HUES6 (cell line): ENCODE results near the gene WFDC11.
"Not testable (repeated sequence)": the region's sequence is repeated elsewhere in the genome, so short reads cannot be mapped to it uniquely, and the experiment has no call there.

ENCODE experiments used
- H3K27ac ChIP-seq: 2 replicates; pipeline ENCODE4 v1.7.0; 2013; ENCODE audit warnings: low read depth, mild to moderate bottlenecking, low read length, inconsistent platforms
- H3K27me3 ChIP-seq: 2 replicates; pipeline ENCODE4 v1.6.1; 2013; ENCODE audit warnings: low read length; ENCODE audit not compliant: control insufficient read depth, insufficient read depth
- H3K36me3 ChIP-seq: 2 replicates; pipeline ENCODE4 v1.6.1; 2013; ENCODE audit warnings: low read length; ENCODE audit not compliant: control insufficient read depth, insufficient read depth
- H3K4me1 ChIP-seq: 2 replicates; pipeline ENCODE4 v1.6.1; 2013; ENCODE audit warnings: low read length; ENCODE audit not compliant: control insufficient read depth, insufficient read depth
- H3K4me3 ChIP-seq: 2 replicates; pipeline ENCODE4 v1.5.1; 2013; ENCODE audit warnings: low read depth, low read length
- H3K9ac ChIP-seq: one replicate; pipeline ENCODE4 v1.6.1; 2013; ENCODE audit warnings: mild to moderate bottlenecking, low read length
- H3K9me3 ChIP-seq: 2 replicates; pipeline ENCODE4 v1.6.1; 2013; ENCODE audit warnings: low read depth, low read length; ENCODE audit not compliant: control insufficient read depth, insufficient read depth

Gene WFDC11

DNA sequence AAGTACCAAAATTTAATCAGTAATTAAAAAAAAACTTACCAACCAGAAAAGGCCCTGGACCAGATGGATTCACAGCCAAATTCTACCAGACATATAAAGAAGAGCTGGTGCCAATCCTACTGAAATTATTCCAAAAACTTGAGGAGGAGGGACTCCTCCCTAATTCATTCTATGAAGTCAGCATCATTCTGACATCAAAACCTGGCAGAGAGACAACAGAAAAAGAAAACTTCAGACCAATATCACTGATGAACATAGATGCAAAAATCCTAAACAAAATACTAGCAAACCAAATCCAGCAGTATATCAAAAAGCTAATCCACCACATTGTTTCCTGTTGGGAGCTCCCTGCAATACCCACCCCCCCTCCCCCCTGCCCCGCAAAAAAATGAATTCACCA is at the start of gene WFDC11:
WFDC11 (minus strand) TSS at position 101 of the 400 bp plus-strand sequence. CDS start 19,639 bp downstream, outside the sequence.
- H3K27me3 ChIP-seq = no peaks in the 10 kb centered on the region
- 0 out of 2 replicates have a peak, but pooled peaks cover 6% of the 10 kb centered on the region for H3K9me3 ChIP-seq
- H3K9ac ChIP-seq = no peak within 1 kb of the TSS
- H3K4me1 ChIP-seq = no peaks in the 10 kb centered on the region
- H3K36me3 ChIP-seq = no peaks in the 10 kb centered on the region
- H3K27ac ChIP-seq = no peak within 1 kb of the TSS
- H3K4me3 ChIP-seq = no peak within 1 kb of the TSS

DNA sequence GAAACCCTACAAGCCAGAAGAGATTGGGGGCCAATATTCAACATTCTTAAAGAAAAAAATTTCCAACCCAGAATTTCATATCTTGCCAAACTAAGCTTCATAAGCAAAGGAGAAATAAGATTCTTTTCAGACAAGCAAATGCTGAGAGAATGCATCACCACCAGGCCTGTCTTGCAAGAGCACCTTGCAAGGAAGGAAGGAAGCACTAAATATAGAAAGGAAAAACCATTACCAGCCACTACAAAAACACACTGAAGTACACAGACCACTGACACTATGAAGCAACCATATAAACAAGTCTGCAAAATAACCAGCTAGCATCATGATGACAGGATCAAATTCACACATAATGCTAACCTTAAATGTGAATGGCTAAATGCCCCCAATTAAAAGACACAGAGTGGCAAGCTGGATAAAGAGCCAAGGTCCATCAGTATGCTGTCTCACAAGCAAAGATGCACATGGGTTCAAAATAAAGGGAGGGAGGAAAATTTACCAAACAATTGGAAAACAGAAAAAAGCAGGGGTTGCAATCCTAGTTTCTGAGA is 46.2 kb upstream of the WFDC11 start:
- not testable (repeated sequence) for H3K9me3 ChIP-seq, H3K27me3 ChIP-seq, H3K27ac ChIP-seq, H3K4me3 ChIP-seq, H3K36me3 ChIP-seq, H3K4me1 ChIP-seq, H3K9ac ChIP-seq

DNA sequence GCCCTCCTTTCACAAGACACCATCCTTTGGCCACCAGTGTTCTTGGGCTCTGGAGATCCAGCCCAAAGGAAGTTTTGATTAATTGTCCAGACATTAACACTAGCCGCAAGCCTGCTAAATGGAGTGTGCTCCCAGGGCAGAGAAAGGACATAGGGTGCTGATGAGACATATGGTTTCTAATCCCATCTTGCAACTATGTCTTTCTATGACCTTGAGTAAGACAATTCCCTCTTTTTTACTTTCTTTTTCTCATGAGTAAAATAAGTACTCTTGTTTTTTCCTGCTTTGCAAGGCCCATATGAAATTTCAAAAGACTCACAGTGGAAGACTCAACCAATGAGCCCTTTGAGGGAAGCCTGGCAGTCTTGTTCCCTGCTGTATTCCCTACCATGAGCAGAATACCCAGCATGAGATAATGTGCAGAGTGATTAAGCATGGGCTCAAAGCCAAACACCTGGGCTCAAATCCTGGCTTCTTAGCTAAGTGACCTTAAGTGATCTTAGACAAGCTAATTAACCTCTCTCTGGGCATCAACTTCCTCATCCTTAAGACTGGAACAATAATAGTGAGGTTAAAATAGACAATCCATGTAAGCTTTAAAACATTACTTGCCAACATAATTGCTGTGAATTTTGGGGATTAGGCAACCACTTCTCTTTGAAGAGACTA is 35.1 kb upstream of the WFDC11 start, which contains the start of gene WFDC10B:
WFDC10B (minus strand) TSS at position 51 of the 669 bp plus-strand sequence. CDS start 19,027 bp downstream, outside the sequence.
- Histone ChIP-seq H3K27ac (no peak within 1 kb of the TSS), H3K9ac (no peak within 1 kb of the TSS), H3K4me3 (no peak within 1 kb of the TSS), H3K9me3 (no peaks in the 10 kb centered on the region), H3K36me3 (no peaks in the 10 kb centered on the region), H3K27me3 (no peaks in the 10 kb centered on the region), H3K4me1 (no peaks in the 10 kb centered on the region)

DNA sequence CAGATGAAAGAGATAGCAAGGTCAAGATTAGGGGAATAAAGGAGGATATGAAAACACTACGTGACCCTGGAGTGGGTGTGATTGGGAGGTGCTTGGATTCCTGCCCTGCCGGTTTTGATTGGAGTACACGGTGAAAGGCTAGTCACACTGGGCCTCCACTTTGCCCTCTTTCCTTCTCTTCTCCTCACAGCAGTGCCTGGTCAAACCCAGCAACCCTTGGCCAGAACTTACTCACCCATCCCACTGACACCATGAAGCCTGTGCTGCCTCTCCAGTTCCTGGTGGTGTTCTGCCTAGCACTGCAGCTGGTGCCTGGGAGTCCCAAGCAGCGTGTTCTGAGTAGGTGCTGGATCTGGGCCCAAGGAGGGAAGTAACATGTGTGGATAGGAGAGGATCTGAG is 31.8 kb upstream of the WFDC11 start, which contains the start of gene WFDC13:
WFDC13 (plus strand) TSS at position 166 of the 400 bp plus-strand sequence; CDS start at position 252, 86 bp downstream.
- H3K4me1 ChIP-seq = no peaks in the 10 kb centered on the region

DNA sequence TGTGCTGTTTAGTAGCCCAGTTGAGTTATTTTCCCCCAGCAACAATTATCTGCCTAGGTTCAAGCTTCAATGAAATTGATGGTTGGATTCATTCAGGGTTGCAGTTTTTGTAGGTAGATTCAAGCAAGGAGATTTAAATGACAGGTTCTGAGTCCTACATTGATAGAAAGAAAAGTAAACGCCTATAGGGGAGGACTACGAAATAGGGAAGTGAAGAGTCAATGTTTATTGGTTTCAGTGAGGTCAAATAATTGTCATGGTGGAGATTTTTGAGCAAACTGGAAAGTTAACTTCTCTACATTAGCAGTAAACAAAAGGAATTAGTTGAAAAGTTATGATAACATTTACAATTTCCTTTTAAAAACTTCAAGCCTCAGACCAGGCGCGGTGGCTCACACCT is 31.1 kb upstream of the WFDC11 start:
- Histone ChIP-seq H3K9me3 (no peaks in the 10 kb centered on the region), H3K9ac (no peak overlapping the region), H3K4me1 (no peaks in the 10 kb centered on the region), H3K27me3 (no peaks in the 10 kb centered on the region), H3K27ac (no peak overlapping the region), H3K4me3 (no peak overlapping the region), H3K36me3 (no peaks in the 10 kb centered on the region)

More for the DNA sequence above, 31.8 kb upstream of the WFDC11 start, which contains the start of gene WFDC13:
- Histone ChIP-seq H3K27me3 (no peaks in the 10 kb centered on the region), H3K9me3 (no peaks in the 10 kb centered on the region), H3K27ac (no peak within 1 kb of the TSS), H3K36me3 (no peaks in the 10 kb centered on the region), H3K4me3 (no peak within 1 kb of the TSS), H3K9ac (no peak within 1 kb of the TSS)

DNA sequence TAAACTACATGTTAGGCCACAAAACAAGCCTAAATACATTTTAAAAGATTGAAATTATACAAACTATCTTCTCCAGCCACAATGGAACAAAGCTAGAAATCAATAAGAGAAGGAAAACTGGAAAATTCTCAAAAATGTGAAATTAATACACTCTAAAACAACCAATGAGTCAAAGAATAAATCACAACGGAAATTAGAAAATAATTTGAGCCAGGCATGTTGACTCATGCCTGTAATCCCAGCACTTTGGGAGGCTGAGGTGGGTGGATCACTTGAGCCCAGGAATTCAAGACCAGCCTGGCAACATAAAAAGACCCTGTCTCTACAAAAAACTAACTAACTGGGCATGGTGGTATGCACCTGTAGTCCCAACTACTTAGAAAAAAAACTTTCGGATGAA is 25.5 kb upstream of the WFDC11 start:
- H3K27ac ChIP-seq = no peak overlapping the region
- no peak overlapping the region for H3K9ac ChIP-seq
- no peaks in the 10 kb centered on the region for H3K27me3 ChIP-seq

DNA sequence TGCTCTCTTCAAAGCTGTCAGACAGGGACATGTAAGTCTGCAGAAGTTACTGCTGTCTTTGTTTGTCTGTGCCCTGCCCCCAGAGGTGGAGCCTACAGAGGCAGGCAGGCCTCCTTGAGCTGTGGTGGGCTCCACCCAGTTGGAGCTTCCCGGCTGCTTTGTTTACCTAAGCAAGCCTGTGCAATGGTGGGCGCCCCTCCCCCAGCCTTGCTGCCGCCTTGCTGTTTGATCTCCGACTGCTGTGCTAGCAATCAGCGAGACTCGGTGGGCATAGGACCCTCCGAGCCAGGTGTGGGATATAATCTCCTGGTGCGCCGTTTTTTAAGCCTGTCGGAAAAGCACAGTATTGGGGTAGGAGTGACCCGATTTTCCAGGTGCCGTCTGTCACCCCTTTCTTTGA is 23.3 kb upstream of the WFDC11 start:
- H3K4me1 ChIP-seq, H3K36me3 ChIP-seq, H3K9ac ChIP-seq, H3K27me3 ChIP-seq, H3K27ac ChIP-seq, H3K4me3 ChIP-seq: not testable (repeated sequence)
- peaks cover 13% of the 10 kb centered on the region for H3K9me3 ChIP-seq

More for the DNA sequence above, 25.5 kb upstream of the WFDC11 start:
- Histone ChIP-seq H3K4me3 (no peak overlapping the region), H3K4me1 (no peaks in the 10 kb centered on the region), H3K9me3 (peaks cover 13% of the 10 kb centered on the region), H3K36me3 (no peaks in the 10 kb centered on the region)

DNA sequence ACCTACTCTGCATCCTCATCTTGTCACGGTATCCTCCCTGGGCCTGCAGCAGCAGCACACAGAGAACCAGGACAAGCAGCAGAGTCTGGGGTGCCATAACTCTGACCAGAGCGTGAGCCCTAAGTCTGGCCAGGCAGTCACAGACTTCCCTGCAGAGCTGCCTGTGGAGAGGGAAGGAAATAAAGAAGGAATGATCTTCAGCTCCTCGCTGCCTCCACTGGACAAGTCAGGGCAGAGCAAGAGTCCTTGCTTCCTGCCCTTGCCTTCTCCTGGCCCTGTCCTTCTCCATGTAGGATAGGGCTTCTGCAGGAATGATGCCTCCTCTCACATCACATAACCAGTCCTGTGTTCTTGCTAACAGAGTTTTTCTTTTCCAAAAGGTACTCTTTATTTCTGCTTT is 15.9 kb upstream of the WFDC11 start:
- Histone ChIP-seq H3K36me3 (no peaks in the 10 kb centered on the region), H3K9me3 (no peaks in the 10 kb centered on the region; the same call in 1 of the 2 replicates), H3K27me3 (no peaks in the 10 kb centered on the region)

DNA sequence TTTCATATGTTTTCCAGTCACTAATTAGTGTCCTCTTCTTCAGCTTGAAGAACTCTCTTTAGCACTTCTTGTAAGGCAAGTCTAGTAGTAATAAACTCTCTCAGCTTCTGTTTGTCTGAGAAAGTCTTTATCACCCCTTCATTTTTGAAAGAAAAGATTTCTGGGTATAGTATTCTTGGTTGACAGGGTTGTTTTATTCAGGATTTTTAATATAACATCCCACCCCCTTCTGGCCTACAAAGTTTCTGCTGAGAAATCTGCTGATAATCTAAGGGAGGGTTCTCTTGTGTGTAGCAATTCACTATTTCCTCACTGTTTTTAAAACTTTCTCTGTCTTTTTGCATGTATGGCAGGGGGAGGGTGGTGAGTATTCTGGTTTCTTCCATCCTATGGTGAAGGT is 9.6 kb upstream of the WFDC11 start:
- Histone ChIP-seq H3K36me3 (no peaks in the 10 kb centered on the region), H3K9me3 (peaks cover 22% of the 10 kb centered on the region), H3K4me3 (no peak overlapping the region), H3K27me3 (no peaks in the 10 kb centered on the region), H3K27ac (no peak overlapping the region), H3K9ac (no peak overlapping the region), H3K4me1 (no peaks in the 10 kb centered on the region; the same call in 1 of the 2 replicates)

More for the DNA sequence above, 15.9 kb upstream of the WFDC11 start:
- Histone ChIP-seq H3K4me1 (no peaks in the 10 kb centered on the region; the same call in 1 of the 2 replicates), H3K4me3 (no peak overlapping the region), H3K27ac (no peak overlapping the region), H3K9ac (no peak overlapping the region)

DNA sequence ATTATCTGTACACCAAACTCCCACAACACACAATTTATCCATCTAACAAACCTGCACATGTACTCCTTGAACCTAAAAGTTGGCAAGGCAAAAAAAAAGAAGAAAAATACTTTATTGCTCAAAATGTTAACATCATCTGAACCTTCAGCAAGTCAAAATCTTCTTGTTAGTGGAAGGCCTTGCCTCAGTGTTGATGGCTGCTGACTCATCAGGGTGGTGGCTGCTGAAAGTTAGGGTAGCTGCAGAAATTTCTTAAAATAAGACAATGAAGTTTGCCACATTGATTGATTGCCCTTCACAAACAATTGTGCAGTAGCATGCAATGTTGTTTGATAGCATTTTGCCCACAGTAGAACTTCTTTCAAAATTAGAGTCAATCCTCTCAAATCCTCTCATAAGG is 2.7 kb upstream of the WFDC11 start:
- Histone ChIP-seq H3K9ac (no peak overlapping the region), H3K27me3 (no peaks in the 10 kb centered on the region), H3K4me3 (no peak overlapping the region), H3K27ac (no peak overlapping the region), H3K4me1 (no peaks in the 10 kb centered on the region), H3K9me3 (0 out of 2 replicates have a peak, but pooled peaks cover 6% of the 10 kb centered on the region), H3K36me3 (no peaks in the 10 kb centered on the region)

DNA sequence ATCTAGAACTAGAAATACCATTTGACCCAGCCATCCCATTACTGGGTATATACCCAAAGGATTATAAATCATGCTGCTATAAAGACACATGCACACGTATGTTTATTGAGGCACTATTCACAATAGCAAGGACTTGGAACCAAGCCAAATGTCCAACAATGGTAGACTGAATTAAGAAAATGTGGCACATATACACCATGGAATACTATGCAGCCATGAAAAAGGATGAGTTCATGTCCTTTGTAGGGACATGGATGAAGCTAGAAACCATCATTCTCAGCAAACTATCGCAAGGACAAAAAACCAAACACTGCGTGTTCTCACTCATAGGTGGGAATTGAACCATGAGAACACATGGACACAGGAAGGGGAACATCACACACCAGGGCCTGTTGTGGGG is 13.0 kb downstream of the WFDC11 start:
- H3K4me1 ChIP-seq, H3K9ac ChIP-seq, H3K9me3 ChIP-seq, H3K27me3 ChIP-seq, H3K36me3 ChIP-seq, H3K27ac ChIP-seq, H3K4me3 ChIP-seq: not testable (repeated sequence)
